Stimulated activated CD4-positive, alpha-beta T cell treated with anti-CD3 and anti-CD28 coated beads, Interleukin-15, amount 100 ng/mL, for 1 hour (primary cell): ENCODE measurements around the gene SDCBP2.
"Not testable (repeated sequence)": the region's sequence is repeated elsewhere in the genome, so short reads cannot be mapped to it uniquely, and the experiment has no call there.

Experiments
- DNase-seq, 2 donors: peaks; one replicate each; pipeline ENCODE4 v3.0.0-alpha.2; 2020; ENCODE audit warnings: low read depth in 1 of 2, low spot score in 1 of 2

Gene SDCBP2

GRCh38 chr20:1360094-1360846 is 31.3 kb upstream of the SDCBP2 start:
- DNase-seq: no peak

- DNase-seq: no peak
These were observed 29.2 kb upstream of the SDCBP2 start for GRCh38 chr20:1357921-1358671.

DNA sequence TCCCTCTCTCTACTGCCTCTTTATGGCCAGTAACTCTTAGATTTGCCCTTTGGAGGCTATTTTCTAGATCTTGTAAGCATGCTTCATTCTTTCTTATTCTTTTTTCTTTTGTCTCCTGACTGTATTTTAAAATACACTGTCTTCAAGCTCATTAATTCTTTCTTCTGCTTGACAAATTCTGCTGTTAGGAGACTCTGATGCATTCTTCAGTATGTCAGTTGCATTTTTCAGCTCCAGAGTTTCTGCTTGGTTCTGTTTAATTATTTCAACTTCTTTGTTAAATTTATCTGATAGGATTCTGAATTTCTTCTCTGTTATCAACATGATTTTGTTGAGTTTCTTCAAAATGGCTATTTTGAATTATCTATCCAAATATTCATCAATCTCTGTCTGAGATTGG is 25.0 kb upstream of the SDCBP2 start:
- no peak for DNase-seq

DNA sequence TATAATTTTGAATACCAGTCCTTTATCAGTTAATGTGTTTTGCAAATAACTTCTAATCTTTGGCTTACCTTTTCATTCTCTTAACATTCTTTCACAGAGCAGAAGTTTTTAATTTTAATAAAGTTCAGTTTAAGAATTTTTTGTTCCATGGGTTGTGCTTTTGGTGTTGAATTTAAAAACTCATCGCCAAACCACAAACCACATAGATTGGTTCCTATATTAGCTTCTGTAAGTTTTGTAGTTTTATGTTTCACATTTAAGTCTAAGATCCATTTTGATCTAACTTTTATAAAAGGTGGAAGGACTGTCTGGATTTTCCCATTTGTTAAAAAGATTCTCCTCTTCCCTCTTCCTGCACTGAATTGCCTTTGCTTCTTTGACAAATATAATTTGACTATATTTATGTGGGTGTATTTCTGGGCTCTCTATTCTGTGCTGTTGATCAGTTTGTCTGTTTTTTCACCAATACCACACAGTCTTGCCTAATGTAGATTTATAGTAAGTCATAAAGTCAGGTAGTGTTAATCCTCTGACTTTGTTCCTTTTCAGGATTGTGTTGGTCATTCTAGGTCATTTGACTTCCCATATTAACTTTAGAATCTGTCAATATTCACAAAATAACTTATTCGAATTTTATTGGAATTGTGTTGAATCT is 17.5 kb upstream of the SDCBP2 start:
- no peak for DNase-seq

GRCh38 chr20:1345756-1346093 is 16.8 kb upstream of the SDCBP2 start:
- DNase-seq: no peak

DNA sequence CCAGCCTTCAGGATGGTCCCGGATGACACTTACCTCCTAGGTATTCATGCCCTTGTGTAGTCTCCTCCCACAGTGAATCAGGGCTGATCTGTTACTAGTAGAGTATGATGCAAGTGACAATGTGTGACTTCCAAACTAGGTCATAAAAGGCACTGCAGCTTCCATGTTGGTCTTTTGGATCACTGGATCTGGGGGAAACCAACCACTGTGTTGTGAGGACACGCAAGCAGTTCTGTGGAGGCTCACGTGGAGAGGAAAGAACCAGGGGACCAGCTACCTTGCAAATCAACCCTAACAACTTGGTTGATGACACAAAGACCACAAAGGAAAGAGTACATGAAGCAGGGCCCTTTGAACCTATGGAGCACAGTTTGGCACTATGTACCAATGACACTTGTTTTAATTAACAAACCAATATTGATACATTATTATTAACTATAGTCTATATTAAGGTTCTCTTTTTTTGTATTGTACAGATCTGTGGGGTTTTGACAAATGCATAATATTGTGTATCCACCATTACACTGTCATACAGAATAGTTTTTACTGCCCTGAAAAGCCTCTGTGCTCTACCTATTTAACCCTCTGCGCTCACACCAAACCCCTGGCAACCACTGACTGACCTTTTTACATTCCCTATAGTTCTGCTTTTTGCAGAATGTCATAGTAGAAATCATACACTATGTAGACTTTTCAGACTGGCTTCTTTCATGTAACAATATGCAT is 16.3 kb upstream of the SDCBP2 start:
- no peak for DNase-seq

GRCh38 chr20:1343446-1344124 is 14.6 kb upstream of the SDCBP2 start:
- not testable (repeated sequence) for DNase-seq

DNA sequence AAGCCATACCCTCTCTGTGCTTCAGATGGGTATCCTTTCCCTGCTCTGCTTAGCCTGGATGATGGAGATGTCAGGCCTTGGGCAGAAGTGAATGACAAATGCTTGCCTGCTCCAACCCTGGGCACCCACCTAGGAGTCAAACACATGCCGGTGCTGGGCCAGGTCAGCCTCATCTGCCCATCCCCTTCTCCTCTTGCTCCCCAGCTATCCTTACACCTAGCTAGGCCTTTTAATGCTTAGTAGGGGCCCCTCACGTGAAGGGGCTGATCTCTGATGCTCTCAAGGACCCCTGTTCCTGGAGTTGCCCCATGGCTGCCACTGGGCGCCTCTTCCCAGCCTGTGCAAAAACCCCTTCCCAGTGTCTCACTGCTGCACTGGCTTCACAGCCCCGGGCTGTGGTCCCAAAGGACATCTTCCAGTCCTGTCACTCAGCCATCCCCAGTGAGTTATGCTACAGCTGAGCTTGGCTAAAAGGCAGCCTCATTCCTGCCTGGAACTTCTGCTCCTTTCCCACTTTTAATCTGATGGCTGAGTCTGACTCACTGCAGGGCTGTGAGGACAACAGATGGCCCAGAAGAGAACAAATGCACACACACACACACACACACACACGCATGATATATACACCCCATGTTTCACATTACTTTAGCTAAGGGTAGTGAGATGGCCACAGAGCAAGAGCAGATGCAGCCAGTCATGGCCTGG is 12.8 kb upstream of the SDCBP2 start:
- DNase-seq: no peak

DNA sequence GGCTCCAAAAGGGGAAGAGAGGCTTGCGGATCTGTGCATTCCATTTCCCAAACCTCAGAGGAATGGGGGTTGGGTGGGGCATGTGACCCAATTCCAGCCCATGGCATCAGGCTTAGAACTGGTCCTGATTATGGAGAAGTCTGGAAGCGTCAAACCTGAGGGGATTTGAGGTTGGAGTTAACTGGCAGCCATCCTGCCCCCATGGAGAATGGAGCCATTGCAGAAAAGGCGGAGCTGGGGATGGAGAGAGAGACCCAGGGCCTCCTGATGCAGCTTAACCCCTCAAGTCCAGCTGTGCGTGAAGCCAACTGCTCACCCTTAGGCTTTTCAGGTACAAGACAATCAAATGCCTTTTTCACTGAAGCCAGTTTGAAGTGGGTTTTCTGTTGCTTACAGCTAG is 9.9 kb upstream of the SDCBP2 start:
- no peak for DNase-seq

DNA sequence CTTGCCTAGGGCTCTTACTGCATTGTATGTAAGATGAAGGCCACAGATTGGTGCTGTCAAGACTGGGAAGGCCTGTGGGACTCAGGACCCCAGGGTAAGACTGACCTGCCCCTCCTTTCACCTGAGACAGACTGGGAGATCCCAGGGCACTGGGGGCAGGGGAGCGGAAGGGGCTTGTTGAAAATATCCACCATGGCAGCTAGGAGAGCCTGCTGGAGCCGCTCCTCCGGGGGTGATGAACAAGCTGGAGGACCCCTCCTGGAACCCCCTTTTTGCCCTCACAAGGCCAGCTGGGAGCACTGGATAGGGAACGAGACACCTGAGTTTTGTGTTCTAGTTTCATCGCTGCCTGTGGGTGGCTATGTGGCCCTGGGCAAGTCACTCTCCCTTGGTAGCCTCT is 9.2 kb upstream of the SDCBP2 start:
- DNase-seq: no peak

- no peak for DNase-seq
These were observed 8.5 kb upstream of the SDCBP2 start for GRCh38 chr20:1337441-1337840.

GRCh38 chr20:1336699-1337367 is 7.9 kb upstream of the SDCBP2 start:
- DNase-seq: no peak

- DNase-seq: no peak
These were observed 7.2 kb upstream of the SDCBP2 start for GRCh38 chr20:1335961-1336698.

DNA sequence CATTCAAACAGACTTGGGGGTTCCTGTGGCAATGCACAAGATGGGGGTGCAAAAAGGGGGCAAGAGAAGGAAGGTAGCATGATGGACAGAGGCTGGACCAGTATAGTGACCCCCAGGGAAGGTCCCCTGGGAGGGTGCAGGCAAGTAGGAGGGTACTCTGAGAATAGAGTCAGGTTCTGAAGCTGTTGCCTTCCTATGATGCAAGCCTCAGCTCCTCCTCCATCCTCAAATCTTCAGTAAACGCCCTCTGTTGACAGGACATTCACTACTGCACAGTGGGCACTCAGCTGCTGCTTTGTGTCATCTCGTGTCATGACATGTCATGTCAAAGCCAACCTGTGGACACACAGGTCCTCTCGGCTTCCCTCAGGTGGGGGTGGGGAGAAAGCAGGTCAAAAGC is 5.8 kb upstream of the SDCBP2 start:
- no peak for DNase-seq

- no peak for DNase-seq
These were observed 5.4 kb upstream of the SDCBP2 start for GRCh38 chr20:1334370-1334731.

GRCh38 chr20:1333462-1334369 is 4.8 kb upstream of the SDCBP2 start:
- DNase-seq: no peak

- DNase-seq: no peak
These were observed 3.9 kb upstream of the SDCBP2 start for GRCh38 chr20:1332749-1333300.
